Measurements from ENCODE around the gene USP40. TPM values are rescaled to one million over a fixed set of nuclear protein-coding genes. Genes with fewer than 3 reads are reported as not detected.
A peak's percentile ranks its signal among the peaks of the same experiment; 100 is the strongest.
"Not testable (repeated sequence)": the region's sequence is repeated elsewhere in the genome, so short reads cannot be mapped to it uniquely, and the experiment has no call there.

Gene USP40
- total RNA-seq, 2 experiments from 2014 or later = 11.5 to 13.9 TPM

- peak overlapping the region; percentile 73 for H3K27ac Mint-ChIP-seq
- ATAC-seq (ENCODE audit: low read depth); POLR2A ChIA-PET; H3K36me3 Mint-ChIP-seq; H3K9me3 Mint-ChIP-seq; H3K4me1 Mint-ChIP-seq; DNase-seq: not testable (repeated sequence)
- peak overlapping the region; percentile 63 for H3K4me3 Mint-ChIP-seq
- H3K27me3 Mint-ChIP-seq = peaks cover 13% of the 10 kb centered on the region
Observed at GRCh38 chr2:233583217-233583965, 16.8 kb upstream of the USP40 start.

GRCh38 chr2:233577341-233577740 is 10.8 kb upstream of the USP40 start:
- ATAC-seq (ENCODE audit: low read depth); H3K4me3 Mint-ChIP-seq; H3K4me1 Mint-ChIP-seq; H3K9me3 Mint-ChIP-seq; H3K36me3 Mint-ChIP-seq; H3K27me3 Mint-ChIP-seq; H3K27ac Mint-ChIP-seq; DNase-seq; POLR2A ChIA-PET: not testable (repeated sequence)

GRCh38 chr2:233572468-233572867 is 5.9 kb upstream of the USP40 start:
- Mint-ChIP-seq H3K4me1 (no peaks in the 10 kb centered on the region), H3K27ac (no peak overlapping the region), H3K9me3 (peaks cover 2% of the 10 kb centered on the region), H3K36me3 (no peaks in the 10 kb centered on the region), H3K4me3 (no peak overlapping the region), H3K27me3 (peaks cover 20% of the 10 kb centered on the region)
- no peak for ATAC-seq (ENCODE audit: low read depth)
- no peak for DNase-seq
- POLR2A ChIA-PET = no interaction called here

GRCh38 chr2:233571462-233571861 is 4.9 kb upstream of the USP40 start:
- Mint-ChIP-seq H3K36me3 (no peaks in the 10 kb centered on the region), H3K27ac (no peak overlapping the region), H3K9me3 (no peaks in the 10 kb centered on the region), H3K4me1 (no peaks in the 10 kb centered on the region), H3K4me3 (no peak overlapping the region), H3K27me3 (peaks cover 20% of the 10 kb centered on the region)
- POLR2A ChIA-PET = no interaction called here
- DNase-seq = no peak
- ATAC-seq (ENCODE audit: low read depth) = no peak

GRCh38 chr2:233571001-233571400 is 4.4 kb upstream of the USP40 start:
- Mint-ChIP-seq H3K9me3 (no peaks in the 10 kb centered on the region), H3K27me3 (peaks cover 20% of the 10 kb centered on the region), H3K27ac (no peak overlapping the region), H3K4me3 (no peak overlapping the region), H3K4me1 (no peaks in the 10 kb centered on the region), H3K36me3 (no peaks in the 10 kb centered on the region)
- no peak for DNase-seq
- no peak for ATAC-seq (ENCODE audit: low read depth)
- POLR2A ChIA-PET = no interaction called here

- peaks cover 9% of the 10 kb centered on the region for H3K4me1 Mint-ChIP-seq
- no peaks in the 10 kb centered on the region for H3K9me3 Mint-ChIP-seq
- POLR2A ChIA-PET = interaction anchor here (1.0 to 1.1 kb wide), 2 partner anchors 8 to 118 kb away, joined by 3 to 7 read pairs; no protein-coding TSS in a partner anchor
Observed at GRCh38 chr2:233565685-233566140, 869 bp downstream of the USP40 start.

GRCh38 chr2:233563663-233564430 is 2.7 kb downstream of the USP40 start:
- Mint-ChIP-seq H3K4me1 (peaks cover 9% of the 10 kb centered on the region), H3K27ac (no peak overlapping the region), H3K9me3 (no peaks in the 10 kb centered on the region), H3K36me3 (peaks cover 7% of the 10 kb centered on the region), H3K27me3 (peaks cover 2% of the 10 kb centered on the region), H3K4me3 (no peak overlapping the region)
- DNase-seq (no peak), ATAC-seq (ENCODE audit: low read depth) (no peak)
- POLR2A ChIA-PET = no interaction called here

More at GRCh38 chr2:233565685-233566140, 869 bp downstream of the USP40 start:
- peak; percentile 8 for ATAC-seq (ENCODE audit: low read depth)
- Mint-ChIP-seq H3K27me3 (peaks cover 7% of the 10 kb centered on the region), H3K4me3 (peak overlapping the region; percentile 97), H3K36me3 (peaks cover 5% of the 10 kb centered on the region), H3K27ac (peak overlapping the region; percentile 97)
- DNase-seq = no peak

GRCh38 chr2:233556881-233557736 is 9.5 kb downstream of the USP40 start:
- peaks cover 10% of the 10 kb centered on the region for H3K4me1 Mint-ChIP-seq
- DNase-seq = no peak
- peak overlapping the region; percentile 37 for H3K4me3 Mint-ChIP-seq

GRCh38 chr2:233553366-233553765 is 13.2 kb downstream of the USP40 start:
- no peak for DNase-seq
- Mint-ChIP-seq H3K27ac (no peak overlapping the region), H3K9me3 (no peaks in the 10 kb centered on the region), H3K27me3 (no peaks in the 10 kb centered on the region), H3K4me1 (peaks cover 10% of the 10 kb centered on the region), H3K4me3 (no peak overlapping the region), H3K36me3 (peaks cover 13% of the 10 kb centered on the region)
- POLR2A ChIA-PET = no interaction called here
- ATAC-seq (ENCODE audit: low read depth) = no peak

More at GRCh38 chr2:233556881-233557736, 9.5 kb downstream of the USP40 start:
- peak overlapping the region; percentile 64 for H3K27ac Mint-ChIP-seq
- POLR2A ChIA-PET = interaction anchor here (0.9 to 1.7 kb wide), 3 partner anchors 9 to 138 kb away, joined by 3 to 7 read pairs (median 3); no protein-coding TSS in a partner anchor
- no peaks in the 10 kb centered on the region for H3K27me3 Mint-ChIP-seq
- peaks cover 15% of the 10 kb centered on the region for H3K36me3 Mint-ChIP-seq
- ATAC-seq (ENCODE audit: low read depth) = peak; percentile 85
- H3K9me3 Mint-ChIP-seq = no peaks in the 10 kb centered on the region

- peaks cover 12% of the 10 kb centered on the region for H3K36me3 Mint-ChIP-seq
- POLR2A ChIA-PET = interaction anchor here (0.6 kb wide), 1 partner anchor 12 kb away, joined by 3 read pairs; no protein-coding TSS in a partner anchor
- DNase-seq (no peak), ATAC-seq (ENCODE audit: low read depth) (no peak)
- no peak overlapping the region for H3K4me3 Mint-ChIP-seq
- H3K27ac Mint-ChIP-seq = no peak overlapping the region
- peaks cover 3% of the 10 kb centered on the region for H3K4me1 Mint-ChIP-seq
- no peaks in the 10 kb centered on the region for H3K9me3 Mint-ChIP-seq
- no peaks in the 10 kb centered on the region for H3K27me3 Mint-ChIP-seq
Observed at GRCh38 chr2:233551491-233551890, 15.1 kb downstream of the USP40 start.

GRCh38 chr2:233546774-233547173 is 19.8 kb downstream of the USP40 start:
- H3K27ac Mint-ChIP-seq = no peak overlapping the region
- DNase-seq = no peak
- H3K9me3 Mint-ChIP-seq = no peaks in the 10 kb centered on the region
- POLR2A ChIA-PET = no interaction called here
- H3K36me3 Mint-ChIP-seq = peaks cover 14% of the 10 kb centered on the region
- H3K4me1 Mint-ChIP-seq = peaks cover 12% of the 10 kb centered on the region
- no peak overlapping the region for H3K4me3 Mint-ChIP-seq
- no peak for ATAC-seq (ENCODE audit: low read depth)
- H3K27me3 Mint-ChIP-seq = no peaks in the 10 kb centered on the region

- H3K36me3 Mint-ChIP-seq = peaks cover 18% of the 10 kb centered on the region
- no peaks in the 10 kb centered on the region for H3K9me3 Mint-ChIP-seq
- no peak overlapping the region for H3K27ac Mint-ChIP-seq
- DNase-seq (no peak), ATAC-seq (ENCODE audit: low read depth) (no peak)
- H3K4me1 Mint-ChIP-seq = peaks cover 12% of the 10 kb centered on the region
- no peaks in the 10 kb centered on the region for H3K27me3 Mint-ChIP-seq
- POLR2A ChIA-PET = no interaction called here
- H3K4me3 Mint-ChIP-seq = no peak overlapping the region
Observed at GRCh38 chr2:233546101-233546500, 20.5 kb downstream of the USP40 start.

- H3K4me1 Mint-ChIP-seq = peaks cover 12% of the 10 kb centered on the region
- H3K27me3 Mint-ChIP-seq = no peaks in the 10 kb centered on the region
- H3K27ac Mint-ChIP-seq = no peak overlapping the region
- no peak for DNase-seq
- no peaks in the 10 kb centered on the region for H3K9me3 Mint-ChIP-seq
- peaks cover 17% of the 10 kb centered on the region for H3K36me3 Mint-ChIP-seq
- no peak overlapping the region for H3K4me3 Mint-ChIP-seq
- POLR2A ChIA-PET = no interaction called here
- ATAC-seq (ENCODE audit: low read depth) = no peak
Observed at GRCh38 chr2:233544200-233544610, 22.4 kb downstream of the USP40 start.
